Measurements from ENCODE around the gene TUBB4B.
A peak's percentile ranks its signal among the peaks of the same experiment; 100 is the strongest.

Gene TUBB4B

DNA sequence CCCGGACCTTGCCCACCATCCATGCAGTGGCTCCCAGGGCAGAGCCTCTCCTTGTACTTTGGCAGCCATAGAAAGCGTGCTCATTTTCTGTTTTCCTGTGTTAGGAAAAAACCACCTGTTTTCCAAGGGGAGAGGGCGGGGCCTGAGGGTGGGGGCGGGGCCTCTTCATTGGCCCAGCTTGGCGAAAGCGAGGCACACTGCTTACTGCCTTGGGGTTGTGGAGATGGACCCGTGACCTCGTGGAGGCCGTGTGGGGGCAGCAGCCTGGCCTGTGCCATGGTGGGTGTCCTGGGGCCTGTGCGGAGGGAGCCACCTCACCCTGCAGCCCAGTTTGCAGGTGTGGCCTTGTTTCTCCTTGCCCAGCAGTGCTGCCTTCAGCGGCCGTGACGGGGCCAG lies 32.0 kb downstream of the TUBB4B start:
- no peak for DNase-seq

DNA sequence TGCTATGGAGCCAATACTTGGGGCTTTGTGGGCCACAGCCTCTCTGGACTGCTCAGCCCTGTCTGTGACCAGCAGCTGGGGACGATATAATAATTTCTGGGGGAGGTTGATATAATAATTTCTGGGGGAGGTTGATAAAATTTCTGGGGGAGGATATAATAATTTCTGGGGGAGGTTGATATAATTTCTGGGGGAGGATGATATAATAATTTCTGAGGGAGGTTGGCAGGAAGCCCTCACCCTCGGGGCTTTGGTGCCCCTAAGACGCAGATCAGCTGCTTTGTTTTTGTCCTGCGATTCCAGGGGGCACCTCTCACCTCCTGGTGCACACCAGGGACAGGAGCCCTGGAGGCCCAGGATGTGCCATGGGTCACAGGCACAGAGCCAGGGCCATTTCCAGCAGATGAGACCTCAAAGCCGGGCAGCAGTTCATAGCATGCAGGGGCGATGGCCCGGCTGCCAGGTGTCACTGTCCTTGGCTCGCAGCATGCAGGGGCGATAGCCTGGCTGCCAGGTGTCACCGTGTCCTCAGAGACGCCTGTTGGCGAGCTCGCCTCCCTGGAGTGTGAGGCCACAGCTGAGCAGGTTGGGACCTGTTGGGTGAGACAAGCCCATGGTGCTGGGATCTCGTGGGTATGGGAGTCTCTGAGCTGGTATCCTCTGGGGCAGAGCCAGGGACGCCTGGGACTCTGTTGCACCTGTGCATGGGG lies 32.7 kb downstream of the TUBB4B start:
- no peak for DNase-seq

DNA sequence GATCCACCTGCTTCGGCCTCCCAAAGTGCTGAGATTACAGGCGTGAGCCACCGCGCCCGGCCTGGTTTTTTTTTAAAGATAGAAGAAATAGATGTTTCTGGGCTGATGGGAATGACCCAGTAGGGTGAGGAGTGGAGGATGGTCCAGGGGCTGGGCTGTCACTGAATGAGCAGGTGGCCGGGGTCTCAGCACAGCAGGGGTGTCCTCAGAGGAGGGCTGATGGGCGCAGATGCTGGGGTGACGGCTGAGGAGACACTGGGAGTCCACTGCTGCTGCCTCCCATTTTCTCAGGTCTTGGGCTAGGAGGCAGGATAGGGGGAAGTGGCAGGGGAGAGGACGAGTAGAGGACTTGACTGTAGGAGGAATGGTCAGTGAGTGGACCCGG lies 34.1 kb downstream of the TUBB4B start:
- no peak for DNase-seq

DNA sequence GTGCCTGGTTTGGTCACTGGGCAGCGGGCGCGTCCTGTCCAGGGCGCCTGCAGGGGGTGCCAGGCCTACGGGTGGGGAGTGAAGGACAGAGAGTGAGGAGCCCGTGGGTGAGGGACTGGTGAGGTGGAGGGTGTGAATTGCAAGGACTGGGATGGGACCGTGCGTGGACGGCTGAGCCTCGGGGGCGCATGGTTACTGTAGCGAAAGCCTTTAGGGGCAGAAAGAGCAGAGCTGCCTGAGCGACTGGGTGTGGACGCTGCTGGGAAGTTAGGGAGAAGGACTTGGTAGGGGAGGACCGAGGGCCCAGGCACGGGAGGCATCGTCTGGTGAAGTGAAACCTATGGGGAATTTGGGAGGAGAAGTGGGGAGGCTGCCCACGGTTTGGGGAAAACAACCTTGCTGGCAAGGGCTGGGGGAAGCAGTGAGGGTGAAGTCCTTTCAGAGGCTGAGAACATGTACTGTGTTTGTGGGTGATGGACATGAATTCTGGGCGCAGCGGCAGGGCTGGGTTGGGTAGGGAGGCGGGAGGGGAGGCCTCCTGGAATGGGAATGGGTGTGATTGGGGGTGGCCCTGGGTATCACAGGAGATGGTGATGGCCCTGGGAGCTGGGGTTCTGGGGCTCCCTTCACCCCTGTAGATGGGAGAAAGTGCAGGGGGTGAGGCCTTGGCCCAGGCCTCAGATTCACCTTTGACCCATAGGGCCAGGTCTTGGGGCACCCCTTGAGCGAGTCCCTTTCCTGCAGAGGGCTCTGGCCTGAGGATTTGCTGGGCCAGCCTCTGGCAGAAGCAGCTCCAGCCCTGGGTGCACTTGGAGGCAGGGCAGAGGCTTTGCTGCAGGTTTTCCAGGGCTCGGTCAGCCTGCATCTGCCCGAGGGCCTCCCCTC lies 34.7 kb downstream of the TUBB4B start:
- DNase-seq, result no peak

DNA sequence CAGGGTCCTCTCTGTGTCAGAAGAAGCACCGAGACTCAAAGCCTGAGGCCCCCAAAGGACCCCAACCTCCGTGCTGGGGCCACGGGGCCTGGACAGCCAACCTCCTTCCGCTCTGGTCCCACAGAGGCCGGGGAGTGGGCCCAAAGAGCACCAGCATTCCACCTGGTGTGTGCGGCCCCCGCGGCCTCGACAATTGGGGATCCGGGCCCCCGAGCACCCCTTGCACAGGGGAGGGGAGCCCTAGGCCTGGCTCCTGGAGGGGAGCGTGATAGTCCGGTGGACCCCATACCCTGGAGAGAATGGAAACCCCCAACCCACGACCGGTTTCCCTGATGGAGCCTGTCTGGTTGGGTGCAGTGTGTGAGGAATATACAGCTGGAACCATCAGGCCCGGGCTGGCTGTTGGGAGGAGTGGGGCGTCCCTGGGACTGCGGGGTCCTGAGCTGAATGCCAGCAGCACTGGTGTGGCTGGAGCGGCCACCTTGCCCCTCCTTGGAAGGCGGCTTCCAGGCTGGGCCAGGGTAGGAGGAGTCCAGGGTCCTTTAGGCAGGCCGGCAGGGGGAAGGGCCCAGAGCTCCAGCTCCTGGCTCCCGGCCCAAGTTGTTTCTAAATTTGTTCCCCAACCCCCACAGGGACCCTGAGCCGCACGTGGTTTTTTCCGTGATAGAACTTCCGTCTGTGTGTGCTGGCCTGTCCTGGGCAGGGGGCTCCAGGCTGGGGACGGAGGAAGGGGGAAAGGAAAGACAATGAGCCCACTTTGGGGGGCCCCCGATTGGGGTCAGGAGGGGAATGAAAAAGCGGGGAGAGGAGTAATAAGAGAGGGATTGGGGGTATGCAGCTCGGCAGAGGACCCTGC lies 35.6 kb downstream of the TUBB4B start:
- DNase-seq, result no peak

DNA sequence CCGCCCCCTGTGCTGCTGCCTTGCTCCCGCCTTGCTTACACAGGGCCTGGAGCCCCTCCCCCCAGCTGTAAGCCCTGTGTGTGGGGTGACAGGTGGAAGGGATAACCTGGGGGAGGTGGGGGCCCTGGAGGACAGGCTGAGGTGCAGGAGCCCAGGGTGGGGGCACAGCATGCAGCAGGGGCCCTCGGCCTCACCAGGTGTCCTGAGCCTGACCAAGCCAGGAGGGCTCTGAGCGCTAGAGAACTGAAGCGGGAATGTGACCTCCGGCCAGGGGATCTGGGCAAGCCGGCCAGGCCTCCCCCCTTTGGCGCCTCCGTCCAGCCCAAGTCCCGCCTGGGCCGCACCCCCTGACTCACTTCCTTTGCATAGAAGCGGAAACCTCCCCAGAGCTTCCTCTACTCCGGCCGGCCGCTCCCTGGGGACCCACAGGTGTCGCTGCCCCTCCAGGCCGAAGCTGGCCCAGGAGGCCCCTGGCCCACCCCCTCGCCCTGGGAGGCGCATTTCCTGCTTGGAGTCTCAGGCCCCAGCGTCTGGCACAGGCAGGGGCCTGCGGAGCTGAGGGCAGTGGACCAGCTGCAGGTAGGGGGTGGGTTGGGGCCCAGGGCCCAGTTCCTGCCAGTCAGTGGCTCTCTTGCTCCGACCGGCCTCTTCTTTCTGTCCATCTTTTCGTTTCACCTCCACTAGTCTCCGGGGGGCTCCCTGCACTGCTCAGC lies 36.4 kb downstream of the TUBB4B start, which contains the start of gene TOR4A:
Gene TOR4A, plus strand, starts transcription at position 398 of the 713 bp plus-strand sequence. CDS start 964 bp downstream, outside the sequence.
- peak; percentile 15 for DNase-seq

DNA sequence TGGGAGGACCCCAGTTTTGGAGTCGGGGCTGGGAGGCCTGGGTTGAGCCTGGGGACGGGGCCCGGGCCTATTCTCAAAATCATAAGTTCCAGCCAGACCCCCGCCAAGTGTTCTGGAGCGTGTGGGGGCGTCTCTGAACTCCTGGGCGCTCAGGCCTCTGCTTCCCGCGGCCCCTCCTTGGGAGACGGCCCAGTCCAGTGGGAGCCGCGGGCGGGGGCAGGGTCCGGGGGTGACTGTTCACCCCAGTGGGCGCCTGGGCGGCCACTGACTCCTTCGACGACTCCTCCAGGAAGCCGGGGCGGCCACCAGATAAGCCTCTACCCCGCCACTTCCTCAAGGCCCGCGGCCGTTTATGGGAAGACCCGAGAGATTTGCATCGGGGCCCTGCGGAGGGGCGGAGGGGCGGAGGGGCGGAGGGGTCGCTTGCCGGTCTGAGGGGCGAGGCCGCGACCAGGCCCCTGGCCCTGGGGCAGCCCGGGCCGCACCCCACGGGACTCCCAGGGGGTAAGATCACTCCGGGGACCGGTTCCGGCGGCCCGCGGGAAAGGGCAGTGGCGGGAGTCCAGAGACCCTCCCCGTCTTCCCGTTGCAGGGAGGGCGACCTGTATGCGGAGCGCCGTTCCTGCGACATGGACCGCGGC lies 37.1 kb downstream of the TUBB4B start:
- DNase-seq, result peak; percentile 24

DNA sequence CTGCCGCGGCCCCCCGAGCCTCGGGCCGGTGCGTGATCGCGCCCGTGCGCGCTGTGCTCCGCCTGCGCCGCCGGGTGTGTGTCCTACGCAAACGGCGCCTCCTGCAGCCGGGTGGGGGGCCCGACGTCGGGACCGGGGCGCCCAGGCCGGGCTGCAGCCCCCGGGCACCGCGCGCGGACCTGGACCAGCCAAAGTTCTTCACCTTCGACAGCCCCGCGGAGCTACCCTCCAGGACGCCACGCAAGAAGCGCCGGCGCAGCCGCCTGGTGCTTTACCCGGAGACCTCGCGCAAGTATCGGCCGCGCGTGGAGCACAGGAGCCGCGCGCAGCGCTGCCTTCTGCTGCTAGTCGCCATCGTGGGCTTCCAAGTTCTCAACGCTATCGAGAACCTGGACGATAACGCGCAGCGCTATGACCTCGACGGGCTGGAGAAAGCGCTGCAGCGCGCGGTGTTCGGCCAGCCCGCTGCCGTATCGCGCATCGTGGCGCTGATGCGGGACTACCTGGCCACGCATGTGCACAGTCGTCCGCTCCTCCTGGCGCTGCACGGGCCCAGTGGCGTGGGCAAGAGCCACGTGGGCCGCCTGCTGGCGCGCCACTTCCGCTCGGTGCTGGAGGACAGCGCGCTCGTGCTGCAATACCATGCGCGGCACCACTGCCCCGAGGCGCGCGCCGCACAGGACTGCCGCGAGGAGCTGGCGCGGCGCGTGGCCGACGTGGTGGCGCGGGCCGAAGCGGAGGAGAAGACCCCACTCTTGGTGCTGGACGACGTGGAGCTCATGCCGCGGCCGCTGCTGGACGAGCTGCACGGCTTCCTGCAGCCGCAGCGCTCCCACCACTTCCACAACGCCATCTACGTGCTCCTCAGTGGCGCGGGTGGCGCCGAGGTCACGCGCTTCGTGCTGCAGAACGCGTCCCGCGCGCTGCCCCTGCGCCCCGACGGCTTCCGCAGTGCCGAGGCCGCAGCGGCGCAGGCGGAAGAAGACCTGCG lies 37.9 kb downstream of the TUBB4B start:
- DNase-seq, result no peak

DNA sequence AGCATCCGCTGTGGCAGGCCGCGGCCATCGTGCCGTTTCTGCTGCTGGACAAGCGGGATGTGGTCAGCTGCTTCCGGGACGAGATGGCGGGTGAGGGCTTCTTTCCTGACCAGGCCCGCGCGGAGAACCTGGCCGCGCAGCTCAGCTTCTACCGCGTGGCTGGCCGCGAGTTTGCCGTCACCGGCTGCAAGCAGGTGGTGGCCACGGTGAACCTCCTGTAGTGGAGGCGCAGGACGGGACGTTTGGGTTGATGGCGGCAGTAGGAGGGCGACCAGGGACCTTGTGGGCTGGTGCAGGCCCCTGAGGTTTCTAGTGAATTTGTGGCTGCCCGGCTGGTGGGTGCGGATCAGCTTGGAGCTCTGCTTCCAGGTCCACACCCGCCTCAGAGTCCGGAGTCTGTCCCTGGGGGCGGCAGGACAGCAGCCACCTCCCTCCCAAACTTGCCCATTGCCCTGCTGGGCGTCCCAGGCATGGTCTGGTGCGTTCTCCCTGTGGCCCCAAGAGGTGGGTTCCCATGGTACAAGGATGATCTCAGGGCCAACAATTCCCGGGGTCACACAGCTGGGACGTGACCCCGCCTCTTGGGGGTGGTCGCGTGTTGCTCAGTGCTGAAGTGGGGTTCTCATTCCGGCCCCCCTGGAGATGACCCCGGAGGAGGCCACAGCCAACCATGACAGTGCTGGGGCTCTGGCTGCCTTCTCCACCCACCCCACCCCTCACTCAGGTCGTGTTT lies 38.8 kb downstream of the TUBB4B start:
- no peak for DNase-seq

DNA sequence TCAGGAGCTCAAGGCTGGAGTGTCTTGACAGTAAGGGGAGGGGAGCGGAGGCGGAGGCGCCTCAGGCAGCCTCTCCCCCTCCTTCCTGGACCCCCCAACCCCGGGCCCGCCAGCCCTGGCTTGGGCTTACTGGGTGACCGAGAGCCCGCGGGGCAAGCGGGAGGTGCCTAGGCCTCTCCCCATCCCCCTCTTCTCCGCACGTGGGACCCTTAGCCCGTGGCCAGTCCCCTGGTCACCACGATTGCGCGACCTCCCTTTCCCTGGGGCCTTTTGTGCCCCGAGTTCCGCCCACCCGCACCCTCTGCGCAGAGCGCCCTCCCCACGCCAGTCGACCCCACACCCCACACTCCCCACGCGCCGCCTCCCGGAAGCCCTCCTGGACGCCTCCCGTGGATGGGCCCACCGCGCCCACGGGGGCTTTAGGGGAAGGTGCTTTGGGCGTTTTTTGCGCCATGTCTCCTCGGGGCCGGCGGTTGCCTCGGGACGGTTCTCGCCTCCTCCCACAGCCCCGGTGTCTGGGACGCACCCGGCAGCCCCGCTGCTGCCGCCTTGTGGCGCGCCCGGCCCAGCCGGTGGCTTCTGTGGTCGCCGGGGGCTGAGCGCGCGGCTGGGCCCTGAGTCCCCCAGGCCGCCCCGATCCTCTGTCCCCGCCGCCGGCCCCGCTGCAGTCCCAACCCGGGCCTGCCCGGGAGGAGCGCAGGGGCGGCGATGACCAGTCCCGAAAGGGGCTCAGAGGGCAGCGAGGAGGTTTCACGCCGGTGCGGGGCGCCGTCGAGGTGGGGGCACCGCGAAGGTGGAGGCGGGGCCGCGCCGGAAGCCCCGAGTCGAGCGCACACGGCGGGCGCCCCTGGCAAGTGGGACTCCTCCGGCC lies 39.6 kb downstream of the TUBB4B start:
- no peak for DNase-seq

DNA sequence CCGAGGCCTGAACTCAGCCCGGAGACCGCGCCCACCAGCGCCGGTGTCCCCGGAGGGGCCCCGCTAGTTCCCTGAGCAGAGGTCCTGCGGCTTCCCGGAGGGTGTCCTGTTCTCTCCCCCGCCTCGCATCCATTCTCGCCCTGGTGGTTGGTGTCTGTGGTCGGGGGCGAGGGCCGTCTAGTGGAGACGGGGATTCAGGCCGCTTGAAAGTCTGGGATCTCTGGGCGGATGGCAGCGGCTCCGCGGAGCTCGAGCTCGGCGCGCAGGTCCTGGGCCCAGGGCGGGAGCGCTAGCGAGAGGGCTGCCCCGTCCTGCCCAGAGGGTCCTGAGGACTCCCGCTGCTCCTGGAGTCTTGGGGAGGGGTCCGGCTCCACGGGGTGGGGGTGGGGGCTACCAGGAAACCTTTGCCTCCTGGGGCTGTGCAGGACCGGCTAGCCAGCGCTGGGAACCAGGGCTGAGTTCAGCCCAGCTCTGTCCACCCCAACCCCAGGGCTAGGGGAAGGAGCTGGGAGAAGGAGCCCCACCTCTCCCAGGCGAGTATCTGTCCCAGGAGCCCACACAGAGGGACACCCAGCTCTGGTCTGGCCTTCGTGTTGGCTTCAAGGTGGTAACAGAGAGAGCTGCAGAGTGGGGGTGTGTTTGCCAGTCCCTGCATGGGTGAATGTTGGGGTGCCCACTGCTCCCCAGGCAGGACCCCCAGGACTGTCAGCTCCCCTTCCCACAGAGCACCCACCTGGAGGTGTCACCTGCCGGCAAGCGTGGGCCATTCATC lies 40.4 kb downstream of the TUBB4B start:
- no peak for DNase-seq

DNA sequence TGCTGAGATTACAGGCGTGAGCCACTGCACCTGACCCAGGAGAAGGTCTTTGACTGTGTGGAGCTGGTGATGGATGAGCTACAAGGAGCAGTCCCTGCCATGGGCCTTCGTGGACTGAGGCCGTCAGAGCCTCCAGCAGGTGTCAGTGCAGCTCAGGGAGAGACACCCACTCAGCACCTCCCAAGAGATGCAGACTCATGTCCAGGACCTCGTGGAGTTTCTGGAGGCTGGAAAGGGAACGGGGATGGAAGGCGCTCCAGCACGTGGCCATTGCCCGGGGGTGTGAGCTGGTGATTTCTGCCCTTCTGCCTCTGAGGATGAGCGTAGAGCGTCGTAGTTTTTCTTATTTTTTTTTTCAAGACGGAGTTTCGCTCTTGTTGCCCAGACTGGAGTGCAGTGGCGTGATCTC lies 45.9 kb downstream of the TUBB4B start:
- no peak for DNase-seq

DNA sequence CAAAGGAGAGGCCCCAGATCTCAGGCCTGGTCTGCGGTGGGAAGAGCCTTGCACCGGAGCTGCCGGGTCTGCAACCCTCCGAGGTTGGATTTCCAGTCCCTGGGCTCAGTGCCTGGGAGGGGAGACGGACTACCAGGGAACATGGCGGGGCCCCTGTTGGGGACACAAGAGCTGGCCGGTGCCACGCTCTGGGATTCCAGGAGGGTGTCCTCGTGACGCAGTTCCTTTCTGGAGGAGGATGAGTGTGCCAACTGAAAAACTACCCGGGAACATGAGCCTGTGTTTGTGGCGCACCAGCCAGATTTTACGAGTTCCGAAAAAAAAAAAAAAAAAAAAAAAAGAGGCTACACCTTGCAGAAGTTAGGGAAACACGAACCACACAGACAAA lies 52.0 kb downstream of the TUBB4B start:
- DNase-seq, result no peak

Measured in stimulated activated naive CD4-positive, alpha-beta T cell treated with Interleukin-2 at 50 U/mL for 16 hours (primary cell).